ENCODE measurements around the gene ZER1.

DNA sequence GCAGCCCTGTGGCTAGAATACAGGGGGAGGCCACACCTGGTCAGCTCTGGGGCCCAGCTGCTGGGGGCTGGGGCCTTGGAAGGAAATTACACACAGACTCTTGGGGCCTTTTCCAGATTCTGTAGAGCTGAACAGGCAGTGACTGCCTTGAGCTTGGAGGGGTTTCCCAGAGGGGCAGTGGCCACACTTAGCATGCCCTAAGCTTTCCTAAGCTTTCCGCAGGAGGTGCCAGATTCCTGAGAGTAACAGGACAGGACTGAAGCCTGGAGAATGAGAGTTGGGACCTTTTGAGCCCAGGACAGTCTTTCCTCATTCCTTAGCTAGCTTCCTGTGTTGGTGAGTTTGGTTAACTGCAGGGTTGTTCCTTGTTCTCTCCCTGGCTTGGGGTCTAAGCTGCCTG, 16.7 kb upstream of the ZER1 start:
- no peak for TF ChIP-seq EZH2phosphoT487 (IDR thresholded peaks at IDR 0.05; ENCODE audit: borderline replicate concordance, low read depth, low read length)
- TF ChIP-seq, protein P1, sequence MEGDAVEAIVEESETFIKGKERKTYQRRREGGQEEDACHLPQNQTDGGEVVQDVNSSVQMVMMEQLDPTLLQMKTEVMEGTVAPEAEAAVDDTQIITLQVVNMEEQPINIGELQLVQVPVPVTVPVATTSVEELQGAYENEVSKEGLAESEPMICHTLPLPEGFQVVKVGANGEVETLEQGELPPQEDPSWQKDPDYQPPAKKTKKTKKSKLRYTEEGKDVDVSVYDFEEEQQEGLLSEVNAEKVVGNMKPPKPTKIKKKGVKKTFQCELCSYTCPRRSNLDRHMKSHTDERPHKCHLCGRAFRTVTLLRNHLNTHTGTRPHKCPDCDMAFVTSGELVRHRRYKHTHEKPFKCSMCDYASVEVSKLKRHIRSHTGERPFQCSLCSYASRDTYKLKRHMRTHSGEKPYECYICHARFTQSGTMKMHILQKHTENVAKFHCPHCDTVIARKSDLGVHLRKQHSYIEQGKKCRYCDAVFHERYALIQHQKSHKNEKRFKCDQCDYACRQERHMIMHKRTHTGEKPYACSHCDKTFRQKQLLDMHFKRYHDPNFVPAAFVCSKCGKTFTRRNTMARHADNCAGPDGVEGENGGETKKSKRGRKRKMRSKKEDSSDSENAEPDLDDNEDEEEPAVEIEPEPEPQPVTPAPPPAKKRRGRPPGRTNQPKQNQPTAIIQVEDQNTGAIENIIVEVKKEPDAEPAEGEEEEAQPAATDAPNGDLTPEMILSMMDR (conservative IDR thresholded peaks at IDR 0.05; ENCODE audit: low read length): no peak

All from OCI-LY7 (cell line).